GM21447 (cell line): ENCODE measurements around the gene SLC27A5.
A peak's percentile ranks its signal among the peaks of the same experiment; 100 is the strongest.
"Not testable (repeated sequence)": the region's sequence is repeated elsewhere in the genome, so short reads cannot be mapped to it uniquely, and the experiment has no call there.

Source experiments
- ATAC-seq: cut with Tn5 transposase; IDR thresholded peaks from one replicate; pipeline ENCODE4 v1.9.1; 2021; ENCODE audit not compliant: unreplicated experiment

The SLC27A5 gene

DNA sequence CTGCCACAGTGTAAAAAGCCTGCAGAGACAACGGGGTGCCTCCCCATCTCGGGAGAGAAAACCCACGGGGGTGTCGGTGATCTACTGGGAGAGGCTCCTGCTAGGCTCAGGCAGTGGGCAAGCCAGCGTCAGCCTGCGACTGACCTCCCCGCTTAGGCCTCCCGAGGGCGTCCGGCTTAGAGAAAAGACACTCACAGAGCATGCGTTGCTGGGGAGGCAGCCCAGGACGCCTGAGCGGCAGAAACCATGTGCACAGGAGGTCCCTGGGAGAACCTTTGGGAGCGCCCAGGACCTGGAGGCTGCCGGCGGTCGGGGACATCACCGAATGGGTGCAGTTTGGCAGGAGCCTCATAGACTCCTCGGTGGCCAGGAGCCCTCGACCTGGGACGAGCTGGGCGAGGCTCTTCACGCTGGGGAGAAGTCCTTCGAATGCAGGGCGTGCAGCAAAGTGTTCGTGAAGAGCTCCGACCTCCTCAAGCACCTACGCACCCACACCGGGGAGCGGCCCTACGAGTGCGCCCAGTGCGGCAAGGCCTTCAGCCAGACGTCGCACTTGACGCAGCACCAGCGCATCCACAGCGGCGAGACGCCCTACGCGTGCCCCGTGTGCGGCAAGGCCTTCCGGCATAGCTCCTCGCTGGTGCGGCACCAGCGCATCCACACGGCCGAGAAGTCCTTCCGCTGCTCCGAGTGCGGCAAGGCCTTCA lies 40.8 kb downstream of the SLC27A5 start:
- not testable (repeated sequence) for ATAC-seq

DNA sequence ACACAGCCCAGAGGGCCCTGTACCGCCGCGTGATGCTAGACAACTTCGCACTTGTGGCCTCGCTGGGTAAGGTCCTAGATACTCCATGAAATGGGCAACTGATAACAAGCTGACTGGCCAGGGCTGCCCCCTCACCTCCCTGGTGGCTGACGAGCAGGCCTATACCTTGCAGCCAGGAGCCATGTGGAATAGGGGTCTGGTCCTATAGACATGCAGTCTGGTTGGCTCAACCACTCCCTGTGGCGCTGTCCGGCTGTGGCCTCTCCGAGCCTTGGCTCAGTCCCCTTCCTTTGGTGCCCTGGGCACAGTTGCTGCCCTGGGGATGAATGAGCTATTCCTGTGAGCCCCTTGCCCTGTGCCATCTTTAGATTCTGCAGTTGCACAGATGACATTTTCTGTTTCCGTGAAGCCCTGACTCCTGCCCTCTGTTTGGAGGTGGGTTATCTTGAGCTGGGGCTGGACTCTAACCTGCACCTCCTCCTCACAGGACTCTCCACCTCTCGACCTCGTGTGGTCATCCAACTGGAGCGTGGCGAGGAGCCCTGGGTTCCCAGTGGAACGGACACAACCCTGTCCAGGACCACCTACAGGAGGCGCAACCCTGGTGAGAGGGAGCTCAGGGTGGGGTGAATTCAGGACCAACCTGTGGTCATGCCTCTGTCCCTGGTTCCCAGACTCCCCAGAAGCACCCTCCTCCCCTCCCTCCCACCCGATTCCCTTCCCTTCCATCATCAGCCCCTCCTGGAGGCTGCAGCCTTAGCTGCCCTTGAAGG lies 42.4 kb downstream of the SLC27A5 start:
- no peak for ATAC-seq

DNA sequence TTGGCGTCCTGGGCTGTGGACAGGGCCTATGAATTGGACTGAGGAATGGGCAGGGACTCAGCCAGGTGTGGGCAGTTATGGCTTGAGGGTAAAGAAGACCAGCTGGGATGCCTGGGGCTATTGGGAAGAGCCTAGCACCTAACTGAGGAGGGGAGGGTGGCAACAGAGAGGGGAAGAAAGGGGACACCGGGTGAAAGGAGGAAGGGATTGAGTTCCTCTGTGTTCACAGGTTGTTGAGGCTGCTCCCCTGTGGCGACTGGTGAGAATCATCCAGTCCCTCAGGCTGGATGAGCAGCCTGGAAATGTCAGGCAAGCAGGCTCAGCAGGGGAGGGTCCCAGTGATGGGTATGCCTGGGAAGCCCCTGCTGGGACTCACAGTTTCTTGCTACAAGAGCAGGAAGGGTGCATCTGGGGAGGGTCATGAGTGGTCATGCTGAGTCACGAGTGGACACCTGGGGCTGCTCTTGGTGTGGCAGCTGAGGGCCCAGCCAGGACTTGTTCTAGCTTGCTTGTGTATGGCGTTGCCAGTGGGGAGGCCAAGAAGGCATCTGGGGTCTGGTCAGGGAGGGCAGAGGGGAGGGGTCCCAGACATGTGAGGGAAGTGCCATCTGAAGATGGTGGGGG lies 43.5 kb downstream of the SLC27A5 start:
- ATAC-seq, result no peak

DNA sequence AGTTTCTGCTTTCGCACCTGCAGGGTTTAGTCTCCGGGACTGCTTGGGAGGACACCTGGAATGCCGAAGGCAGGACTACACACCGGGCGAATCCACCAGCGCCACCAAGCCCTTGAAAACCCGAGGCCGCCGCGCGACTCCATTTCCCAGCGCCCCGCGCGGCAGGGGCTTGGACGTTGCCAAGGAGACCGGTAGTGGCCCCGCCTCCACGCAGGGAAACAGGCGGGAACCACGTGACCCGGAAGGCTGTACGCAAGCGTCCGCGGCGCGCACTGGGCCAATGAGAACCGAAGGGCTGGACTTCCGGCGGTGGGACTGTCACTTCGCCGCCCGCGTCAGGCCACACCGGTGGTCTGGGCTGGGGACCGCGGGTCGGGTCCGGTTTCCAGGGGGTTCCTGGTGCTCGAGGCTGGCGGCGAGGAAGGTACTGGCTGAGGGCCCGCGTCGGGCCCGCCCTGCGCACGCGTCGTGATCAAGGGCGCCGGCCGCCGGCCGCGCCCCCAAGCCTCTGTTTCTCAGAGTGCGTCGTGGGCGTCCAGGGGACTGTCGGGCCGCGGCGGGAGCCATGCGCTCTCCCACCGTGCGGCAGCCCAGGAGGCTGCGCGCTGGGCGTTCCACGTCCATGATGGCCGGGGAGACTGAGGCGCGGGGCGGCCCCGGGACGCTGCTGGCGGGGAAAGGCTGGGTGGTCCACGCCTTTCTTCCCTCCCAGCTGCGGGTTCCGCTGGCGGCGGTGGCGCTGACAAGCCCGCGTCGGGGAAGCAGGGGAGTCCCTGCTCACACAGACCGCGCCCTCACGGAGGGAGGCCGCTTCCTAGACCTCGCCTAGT lies 44.8 kb downstream of the SLC27A5 start, which contains the start of gene ZNF324:
Gene ZNF324 (plus strand): TSS at position 321 of the 830 bp plus-strand sequence. CDS start 2,106 bp downstream, outside the sequence.
- peak; percentile 88 for ATAC-seq

DNA sequence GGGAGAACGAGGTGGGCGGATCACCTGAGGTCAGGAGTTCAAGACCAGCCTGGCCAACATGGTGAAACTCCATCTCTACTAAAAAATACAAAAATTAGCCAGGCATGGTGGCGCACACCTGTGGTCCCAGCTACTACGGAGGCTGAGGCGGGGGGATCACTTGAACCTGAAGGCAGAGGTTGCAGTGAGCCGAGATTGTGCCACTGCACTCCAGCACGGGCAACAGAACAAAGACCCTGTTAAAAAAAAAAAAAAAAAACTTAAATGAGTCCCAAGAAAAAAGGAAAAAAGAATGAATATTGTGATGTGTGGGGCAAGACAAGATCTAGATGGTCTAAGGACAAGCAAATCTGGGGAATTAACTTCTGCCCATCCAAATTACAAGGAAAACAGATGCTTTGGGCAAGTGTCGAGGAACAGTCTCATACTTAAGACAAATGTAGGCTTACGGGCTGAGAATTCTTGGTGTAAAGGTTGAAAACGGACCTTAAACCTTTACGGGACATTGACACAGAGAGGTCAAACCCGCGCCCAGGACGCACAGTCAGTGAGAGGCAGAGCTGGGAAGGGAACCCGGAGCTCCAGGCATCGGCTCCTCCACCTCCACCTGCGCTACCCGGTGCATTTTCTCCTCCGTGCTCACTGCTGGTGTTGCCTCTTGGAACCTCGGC lies 45.6 kb downstream of the SLC27A5 start:
- ATAC-seq, result no peak

DNA sequence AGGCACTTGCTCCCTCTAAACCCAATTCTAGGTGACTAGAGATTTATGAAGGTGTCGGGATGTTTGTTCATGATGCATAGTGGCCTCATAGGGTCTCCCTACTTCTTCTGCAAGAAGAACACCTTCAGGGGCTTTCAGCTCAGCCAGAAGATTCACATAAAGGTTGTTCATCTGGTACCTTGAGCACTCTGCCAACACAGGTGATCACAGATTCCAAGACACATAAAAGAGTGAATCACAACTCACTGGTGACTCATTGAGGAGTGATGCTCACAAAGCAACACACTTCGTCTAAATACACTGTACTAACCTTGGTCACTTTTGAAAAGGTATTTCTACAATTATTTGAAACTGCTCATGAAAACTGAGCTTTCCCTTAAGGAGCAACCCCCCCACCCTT lies 51.8 kb downstream of the SLC27A5 start:
- ATAC-seq, result no peak

DNA sequence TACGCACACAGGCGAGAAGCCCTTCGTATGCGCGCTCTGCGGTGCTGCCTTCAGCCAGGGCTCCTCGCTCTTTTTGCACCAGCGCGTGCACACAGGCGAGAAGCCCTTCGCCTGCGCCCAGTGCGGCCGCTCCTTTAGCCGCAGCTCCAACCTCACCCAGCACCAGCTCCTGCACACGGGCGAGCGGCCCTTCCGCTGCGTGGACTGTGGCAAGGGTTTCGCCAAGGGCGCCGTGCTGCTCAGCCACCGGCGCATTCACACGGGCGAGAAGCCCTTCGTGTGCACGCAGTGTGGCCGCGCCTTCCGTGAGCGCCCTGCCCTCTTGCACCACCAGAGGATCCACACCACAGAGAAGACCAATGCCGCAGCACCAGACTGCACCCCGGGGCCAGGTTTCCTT lies 55.7 kb downstream of the SLC27A5 start:
- no peak for ATAC-seq

DNA sequence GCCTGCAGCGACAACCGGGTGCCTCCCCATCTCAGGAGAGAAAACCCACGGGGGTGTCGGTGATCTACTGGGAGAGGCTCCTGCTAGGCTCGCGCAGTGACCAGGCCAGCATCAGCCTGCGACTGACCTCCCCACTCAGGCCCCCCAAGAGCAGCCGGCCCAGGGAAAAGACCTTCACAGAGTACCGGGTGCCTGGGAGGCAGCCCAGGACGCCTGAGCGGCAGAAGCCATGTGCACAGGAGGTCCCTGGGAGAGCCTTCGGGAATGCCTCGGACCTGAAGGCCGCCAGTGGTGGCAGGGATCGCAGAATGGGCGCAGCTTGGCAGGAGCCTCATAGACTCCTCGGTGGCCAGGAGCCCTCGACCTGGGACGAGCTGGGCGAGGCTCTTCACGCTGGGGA lies 56.5 kb downstream of the SLC27A5 start:
- no peak for ATAC-seq

DNA sequence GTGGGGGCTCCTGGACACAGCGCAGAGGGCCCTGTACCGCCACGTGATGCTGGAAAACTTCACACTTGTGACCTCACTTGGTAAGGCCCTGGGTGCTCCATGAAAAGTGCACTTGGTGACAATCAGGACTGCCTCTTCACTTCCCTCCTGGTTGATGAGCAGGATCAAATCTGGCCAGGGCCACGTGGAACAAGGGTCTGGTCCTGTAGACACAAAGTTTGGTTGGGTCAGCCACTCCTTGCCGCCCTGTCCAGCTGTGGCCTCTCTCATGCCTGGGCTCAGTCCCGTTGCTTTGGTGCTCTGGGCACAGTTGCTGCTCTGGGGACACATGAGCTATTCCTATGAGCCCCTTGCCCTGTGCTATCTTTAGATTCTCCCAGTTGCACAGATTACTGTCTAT lies 58.0 kb downstream of the SLC27A5 start:
- no peak for ATAC-seq

DNA sequence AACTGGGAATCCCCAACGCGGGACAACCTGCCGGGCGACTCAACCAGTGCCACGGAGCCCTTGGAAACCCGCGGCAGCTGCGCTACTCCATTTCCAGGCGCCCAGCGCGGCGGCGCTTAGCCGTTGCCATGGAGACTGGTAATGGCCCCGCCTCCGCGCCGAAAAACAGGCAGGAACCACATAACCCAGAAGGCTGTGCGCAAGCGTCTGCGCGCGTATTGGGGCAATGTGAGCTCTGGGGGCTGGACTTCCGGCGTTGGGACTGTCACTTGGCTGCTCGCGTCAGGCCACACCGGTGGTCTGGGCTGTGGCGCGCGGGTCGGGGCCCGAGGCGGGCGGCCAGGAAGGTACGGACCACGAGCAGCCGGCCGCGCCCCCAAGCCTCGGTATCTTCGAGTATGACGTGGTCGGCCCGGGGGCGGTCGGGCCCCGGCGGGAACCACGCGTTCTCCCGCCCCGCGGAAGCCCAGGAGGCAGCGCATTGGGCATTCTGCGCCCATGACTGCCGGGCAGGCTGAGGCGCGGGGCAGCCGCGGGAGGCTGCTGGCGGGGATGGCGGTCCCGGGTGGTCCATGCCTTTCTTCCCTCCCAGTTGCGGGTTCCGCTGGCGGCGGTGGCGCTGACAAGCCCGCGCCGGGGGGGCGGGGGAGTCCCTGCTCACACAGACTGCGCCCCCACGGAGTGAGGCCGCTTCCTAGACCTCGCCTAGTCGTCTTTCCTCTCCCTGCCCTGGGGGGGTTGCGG lies 60.3 kb downstream of the SLC27A5 start, which contains the start of gene ZNF324B:
Gene ZNF324B (plus strand): TSS at position 265 of the 744 bp plus-strand sequence. CDS start 2,080 bp downstream, outside the sequence.
- ATAC-seq, result peak; percentile 94

DNA sequence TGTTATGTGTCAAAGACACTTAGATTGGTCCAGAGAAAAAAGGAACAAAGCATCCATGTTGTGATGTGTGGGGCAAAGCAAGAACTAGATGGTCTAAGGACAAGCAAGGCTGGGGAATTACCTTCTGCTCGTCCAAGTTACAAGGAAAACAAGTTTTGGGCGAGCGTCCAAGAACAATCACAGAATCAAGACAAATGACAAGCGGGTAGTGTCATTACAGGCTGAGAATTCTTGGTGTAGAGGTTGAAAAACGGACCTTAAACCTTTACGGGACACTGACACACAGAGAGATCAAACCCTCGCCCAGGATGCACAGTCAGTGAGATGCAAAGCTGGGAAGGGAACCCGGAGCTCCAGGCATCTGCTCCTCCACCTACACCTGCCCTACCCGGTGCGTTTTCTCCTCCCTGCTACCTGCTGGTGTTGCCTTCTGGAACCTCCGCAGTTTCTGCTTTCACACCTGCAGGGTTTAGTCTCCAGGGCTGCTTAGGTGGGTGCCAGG lies 60.9 kb downstream of the SLC27A5 start:
- ATAC-seq, result peak; percentile 13

DNA sequence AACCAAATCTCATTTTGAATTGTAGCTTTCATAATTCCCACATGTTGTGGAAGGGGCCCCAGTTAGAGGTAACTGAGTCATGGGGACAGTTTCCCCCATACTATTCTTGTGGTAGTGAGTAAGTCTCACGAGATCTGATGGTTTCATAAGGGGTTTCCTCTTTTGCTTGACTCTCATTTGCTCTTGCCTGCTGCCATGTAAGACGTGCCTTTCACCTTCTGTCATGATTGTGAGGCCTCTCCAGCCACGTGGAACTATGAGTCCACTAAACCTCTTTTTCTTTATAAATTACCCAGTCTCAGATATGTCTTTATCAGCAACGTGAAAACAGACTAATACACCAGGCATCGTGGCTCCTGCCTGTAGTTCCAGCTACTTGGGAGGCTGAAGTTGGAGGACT lies 61.8 kb downstream of the SLC27A5 start:
- ATAC-seq, result not testable (repeated sequence)

DNA sequence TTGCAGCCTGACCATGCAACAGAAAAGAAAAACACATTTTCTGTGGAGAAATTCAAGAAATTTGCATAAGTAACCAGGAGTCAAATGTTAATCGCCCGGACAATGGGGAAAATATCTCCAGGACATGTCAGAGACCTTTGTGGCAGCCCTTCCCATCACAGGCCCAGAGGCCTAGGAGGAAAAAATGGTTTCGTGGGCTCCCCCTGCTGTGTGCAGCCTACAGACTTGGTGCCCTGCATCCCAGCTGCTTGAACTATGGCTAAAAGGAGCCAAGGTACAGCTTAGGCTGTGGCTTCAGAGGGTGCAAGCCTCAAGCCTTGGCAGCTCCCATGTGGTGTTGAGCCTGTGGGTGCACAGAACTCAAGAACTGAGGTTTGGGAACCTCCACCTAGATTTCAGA lies 62.9 kb downstream of the SLC27A5 start:
- ATAC-seq, result not testable (repeated sequence)
